A673 (cell line): Measurements from ENCODE around the gene TNFSF9. TPM values are rescaled to one million over a fixed set of nuclear protein-coding genes. Genes with fewer than 3 reads are reported as not detected.

ENCODE experiments used
- BruUV-seq: library from RNA; stranded (reverse); fragments of 400-500 nt; replicated peaks from 2 replicates; lab custom pipeline; 2021; lab: Mats Ljungman, UMichigan
- CTCF ChIA-PET: fragments of 300-600 bp; sonication (Branson Sonifier 250); formaldehyde crosslinking; loops from one replicate; lab custom pipeline; 2022; ENCODE audit warnings: antibody characterized with exemption; lab: Charles Lee
- POLR2A ChIA-PET: fragments of 300-600 bp; sonication (Branson Sonifier 250); formaldehyde crosslinking; loops from one replicate; lab custom pipeline; 2022; ENCODE audit warnings: antibody characterized with exemption; ENCODE audit not compliant: low non-redundant PET; lab: Charles Lee
- DNase-seq: peaks from one replicate; pipeline ENCODE4 v3.0.0-alpha.2; 2015; ENCODE audit warnings: low spot score
- H3K27ac ChIP-seq: fragments of 200-600 bp; sonication (generic); 2 replicates; pipeline ENCODE4 v1.5.1; 2016; ENCODE audit warnings: mixed run types, low read depth, mild to moderate bottlenecking, mixed read lengths, antibody characterized with exemption, low read length; ENCODE audit not compliant: poor library complexity, severe bottlenecking
- H3K27me3 ChIP-seq: fragments of 200-600 bp; sonication (generic); replicated peaks from 2 replicates; pipeline ENCODE4 v1.6.1; 2017; ENCODE audit warnings: mixed run types, low read depth, mild to moderate bottlenecking, mixed read lengths, antibody characterized with exemption, low read length; ENCODE audit not compliant: insufficient read depth, poor library complexity
- H3K36me3 ChIP-seq: fragments of 200-600 bp; sonication (generic); 2 replicates; pipeline ENCODE4 v1.6.1; 2016; ENCODE audit warnings: mixed run types, mild to moderate bottlenecking, mixed read lengths, antibody characterized with exemption, low read length; ENCODE audit not compliant: insufficient read depth, poor library complexity, severe bottlenecking
- H3K4me1 ChIP-seq: fragments of 200-600 bp; sonication (generic); 2 replicates; pipeline ENCODE4 v1.6.1; 2017; ENCODE audit warnings: mixed run types, mild to moderate bottlenecking, mixed read lengths, antibody characterized with exemption, low read length; ENCODE audit not compliant: insufficient read depth, poor library complexity, severe bottlenecking
- H3K4me3 ChIP-seq: fragments of 200-600 bp; sonication (generic); 2 replicates; pipeline ENCODE4 v1.5.1; 2016; ENCODE audit warnings: low read depth, mixed run types, mild to moderate bottlenecking, mixed read lengths, low read length; ENCODE audit not compliant: poor library complexity, severe bottlenecking
- H3K9me3 ChIP-seq: fragments of 200-600 bp; sonication (generic); 2 replicates; pipeline ENCODE4 v1.6.1; 2016; ENCODE audit warnings: mixed run types, low read depth, mild to moderate bottlenecking, mixed read lengths, antibody characterized with exemption, low read length; ENCODE audit not compliant: poor library complexity, severe bottlenecking
- EZH2 ChIP-seq: fragments of 200-600 bp; sonication (generic); IDR thresholded peaks from 2 replicates; pipeline ENCODE4 v1.6.1; 2017; ENCODE audit warnings: borderline replicate concordance, low read depth, mild to moderate bottlenecking, mixed read lengths, antibody characterized with exemption, low read length; ENCODE audit not compliant: poor library complexity, severe bottlenecking
- intact Hi-C: fragments of 100-400 bp; cut with micrococcal nuclease; formaldehyde crosslinking; loops from one replicate; pipeline ENCODE4 v1.10.0; 2022; ENCODE audit not compliant: unreplicated experiment
- total RNA-seq: library from RNA; stranded (reverse); gene quantifications from 2 replicates; pipeline ENCODE4 v1.2.3, GENCODE V29; 2021
- TF ChIP-seq, protein P1 (sequence below): fragments of 300-800, 200-600 bp; sonication (generic); conservative IDR thresholded peaks from 2 replicates; pipeline ENCODE4 v1.5.1; 2017; ENCODE audit warnings: low read depth, mild to moderate bottlenecking, antibody characterized with exemption, low read length, moderate library complexity, mixed read lengths

TNFSF9 gene
- total RNA-seq, 1 experiment from 2014 or later = 11.1 TPM

DNA sequence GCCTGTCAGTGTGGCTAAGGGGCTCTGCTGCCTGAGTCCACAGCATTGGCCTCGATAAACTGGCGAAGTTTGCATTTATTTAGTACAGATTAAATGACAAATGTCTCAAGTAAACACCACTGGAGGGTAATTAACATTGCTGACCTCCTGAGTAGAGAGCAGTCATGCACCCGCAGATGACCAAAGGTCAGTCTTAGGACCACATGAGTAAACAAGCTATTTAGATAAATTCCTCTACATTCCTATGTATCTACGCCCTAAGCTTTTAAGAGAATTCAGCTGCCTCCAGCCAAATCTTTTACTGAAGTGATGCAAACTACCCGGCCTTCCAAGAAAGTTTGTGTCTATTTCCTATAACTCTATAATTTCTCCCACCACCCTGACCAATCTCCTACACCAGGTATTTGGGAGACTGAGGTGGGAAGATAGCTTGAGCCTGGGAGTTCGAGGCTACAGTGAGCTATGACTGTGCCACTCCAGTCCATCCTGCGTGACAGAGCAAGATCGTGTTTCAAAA is 37.2 kb downstream of the TNFSF9 start:
- CTCF ChIA-PET = no interaction called here

DNA sequence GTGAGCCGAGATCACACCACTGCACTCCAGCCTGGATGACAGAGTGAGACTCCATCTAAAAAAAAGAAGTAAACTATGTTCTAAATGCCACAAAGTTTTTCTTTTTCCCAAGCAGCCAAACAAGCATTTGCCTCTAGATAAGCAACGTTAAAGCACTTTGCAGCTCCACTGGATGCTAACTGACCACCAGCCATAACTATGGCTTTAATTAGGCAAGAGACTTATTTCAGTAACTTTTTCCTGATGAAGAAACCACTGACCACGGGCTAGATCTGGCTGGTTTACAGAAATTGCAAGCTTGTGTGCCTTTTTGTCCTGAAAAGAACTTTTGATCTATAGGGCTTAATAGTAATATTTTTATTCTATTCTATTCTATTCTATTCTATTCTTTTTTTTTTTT is 38.0 kb downstream of the TNFSF9 start:
- peaks cover 6% of the 10 kb centered on the region for H3K9me3 ChIP-seq
- intact Hi-C loops = no loop called here
- H3K27ac ChIP-seq = no peak overlapping the region
- no peak for DNase-seq
- no peak overlapping the region for H3K4me3 ChIP-seq
- H3K4me1 ChIP-seq = no peaks in the 10 kb centered on the region
- no TSS peak for BruUV-seq
- no peaks in the 10 kb centered on the region for H3K27me3 ChIP-seq
- TF ChIP-seq EZH2 = no peak
- TF ChIP-seq, protein P1, sequence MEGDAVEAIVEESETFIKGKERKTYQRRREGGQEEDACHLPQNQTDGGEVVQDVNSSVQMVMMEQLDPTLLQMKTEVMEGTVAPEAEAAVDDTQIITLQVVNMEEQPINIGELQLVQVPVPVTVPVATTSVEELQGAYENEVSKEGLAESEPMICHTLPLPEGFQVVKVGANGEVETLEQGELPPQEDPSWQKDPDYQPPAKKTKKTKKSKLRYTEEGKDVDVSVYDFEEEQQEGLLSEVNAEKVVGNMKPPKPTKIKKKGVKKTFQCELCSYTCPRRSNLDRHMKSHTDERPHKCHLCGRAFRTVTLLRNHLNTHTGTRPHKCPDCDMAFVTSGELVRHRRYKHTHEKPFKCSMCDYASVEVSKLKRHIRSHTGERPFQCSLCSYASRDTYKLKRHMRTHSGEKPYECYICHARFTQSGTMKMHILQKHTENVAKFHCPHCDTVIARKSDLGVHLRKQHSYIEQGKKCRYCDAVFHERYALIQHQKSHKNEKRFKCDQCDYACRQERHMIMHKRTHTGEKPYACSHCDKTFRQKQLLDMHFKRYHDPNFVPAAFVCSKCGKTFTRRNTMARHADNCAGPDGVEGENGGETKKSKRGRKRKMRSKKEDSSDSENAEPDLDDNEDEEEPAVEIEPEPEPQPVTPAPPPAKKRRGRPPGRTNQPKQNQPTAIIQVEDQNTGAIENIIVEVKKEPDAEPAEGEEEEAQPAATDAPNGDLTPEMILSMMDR = no peak
- no peaks in the 10 kb centered on the region for H3K36me3 ChIP-seq
- POLR2A ChIA-PET = interaction anchor here (0.6 kb wide), 1 partner anchor 38 kb away, joined by 4 read pairs; the partner anchor contains the start of gene TNFSF9
- CTCF ChIA-PET = no interaction called here

More for the DNA sequence above, 37.2 kb downstream of the TNFSF9 start:
- TF ChIP-seq, protein P1 = no peak
- no peak for TF ChIP-seq EZH2
- no peaks in the 10 kb centered on the region for H3K36me3 ChIP-seq
- H3K4me1 ChIP-seq = no peaks in the 10 kb centered on the region
- POLR2A ChIA-PET = no interaction called here
- intact Hi-C loops = no loop called here
- no peak overlapping the region for H3K27ac ChIP-seq
- no peaks in the 10 kb centered on the region for H3K27me3 ChIP-seq
- H3K9me3 ChIP-seq = peaks cover 6% of the 10 kb centered on the region
- BruUV-seq = no TSS peak
- H3K4me3 ChIP-seq = no peak overlapping the region
- no peak for DNase-seq

DNA sequence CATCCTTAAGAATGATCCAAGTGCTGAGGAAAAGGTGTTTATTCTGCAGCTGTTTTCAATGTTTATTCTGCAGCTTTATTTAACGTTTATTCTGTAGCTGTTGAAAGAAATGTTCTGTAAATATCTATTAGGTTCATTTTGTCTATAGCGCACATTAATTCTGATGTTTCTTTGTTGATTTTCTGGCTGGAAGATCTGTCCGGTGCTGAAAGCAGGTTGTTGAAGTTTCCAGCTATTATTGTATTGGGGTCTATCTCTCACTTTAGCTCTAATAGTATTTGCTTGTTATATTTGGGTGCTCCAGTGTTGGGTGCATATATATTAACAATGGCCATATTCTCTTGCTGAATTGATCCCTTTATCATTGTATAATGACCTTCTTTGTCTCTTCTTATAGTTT is 39.9 kb downstream of the TNFSF9 start:
- no peak for DNase-seq
- H3K9me3 ChIP-seq = peaks cover 6% of the 10 kb centered on the region
- no peaks in the 10 kb centered on the region for H3K36me3 ChIP-seq
- H3K27me3 ChIP-seq = no peaks in the 10 kb centered on the region
- peaks cover under 1% of the 10 kb centered on the region for H3K4me1 ChIP-seq
- no peak overlapping the region for H3K4me3 ChIP-seq
- ChIA-PET CTCF (no interaction called here), POLR2A (no interaction called here)
- no peak overlapping the region for H3K27ac ChIP-seq
- intact Hi-C loops = no loop called here
- no TSS peak for BruUV-seq
- TF ChIP-seq, protein P1 = no peak
- TF ChIP-seq EZH2 = no peak
